Posterior cingulate gyrus (tissue), 11 donors: ENCODE measurements around the gene CKB.
"Not testable (repeated sequence)": the region's sequence is repeated elsewhere in the genome, so short reads cannot be mapped to it uniquely, and the experiment has no call there.

ENCODE experiments used
- DNase-seq, 10 donors: peaks; one replicate each; pipeline versions ENCODE4 v3.0.0 to v3.0.0-alpha.2; 2020 to 2021; ENCODE audit warnings: mixed read lengths in 3 of 10
- intact Hi-C: fragments of 100-400 bp; cut with DNase I; formaldehyde crosslinking; loops from one replicate; pipeline ENCODE4 v1.15.1; 2023

Gene CKB

DNA sequence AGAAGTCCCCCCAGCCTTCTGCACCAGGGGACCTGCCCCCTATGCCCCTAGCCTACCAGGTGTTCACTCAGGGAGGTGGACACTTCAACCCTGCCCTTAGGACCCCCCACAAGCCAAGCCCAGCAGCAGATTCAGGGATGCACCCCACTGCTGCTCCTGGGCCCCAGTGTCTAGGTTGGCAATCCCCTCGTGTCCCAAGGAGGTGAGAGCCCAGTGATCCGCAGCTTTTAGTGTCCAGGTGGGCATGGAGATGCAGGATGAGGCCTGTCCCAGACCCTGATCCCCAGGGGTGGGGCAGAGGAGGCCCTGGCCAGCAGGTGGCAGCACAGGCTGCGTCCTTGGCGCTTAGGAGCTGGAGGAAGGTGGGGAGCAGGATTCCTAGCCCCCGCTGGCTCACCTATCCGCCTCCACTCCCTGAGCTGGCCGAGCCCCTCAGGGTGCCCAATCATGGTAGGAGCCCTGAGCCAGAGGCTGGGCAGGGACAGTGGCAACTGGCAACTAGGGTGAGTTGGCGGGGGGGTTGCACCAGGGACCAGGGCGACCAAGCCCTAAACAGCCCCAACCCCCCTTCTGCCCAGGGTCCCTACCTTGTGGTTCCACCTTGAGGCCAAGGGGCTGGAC lies 4.1 kb downstream of the CKB start:
- intact Hi-C loops, result loop anchor here (1.0 kb wide), 1 partner anchor 28 kb away; no protein-coding TSS in a partner anchor
- peak; percentile 58 to 97 (median 75) for DNase-seq

DNA sequence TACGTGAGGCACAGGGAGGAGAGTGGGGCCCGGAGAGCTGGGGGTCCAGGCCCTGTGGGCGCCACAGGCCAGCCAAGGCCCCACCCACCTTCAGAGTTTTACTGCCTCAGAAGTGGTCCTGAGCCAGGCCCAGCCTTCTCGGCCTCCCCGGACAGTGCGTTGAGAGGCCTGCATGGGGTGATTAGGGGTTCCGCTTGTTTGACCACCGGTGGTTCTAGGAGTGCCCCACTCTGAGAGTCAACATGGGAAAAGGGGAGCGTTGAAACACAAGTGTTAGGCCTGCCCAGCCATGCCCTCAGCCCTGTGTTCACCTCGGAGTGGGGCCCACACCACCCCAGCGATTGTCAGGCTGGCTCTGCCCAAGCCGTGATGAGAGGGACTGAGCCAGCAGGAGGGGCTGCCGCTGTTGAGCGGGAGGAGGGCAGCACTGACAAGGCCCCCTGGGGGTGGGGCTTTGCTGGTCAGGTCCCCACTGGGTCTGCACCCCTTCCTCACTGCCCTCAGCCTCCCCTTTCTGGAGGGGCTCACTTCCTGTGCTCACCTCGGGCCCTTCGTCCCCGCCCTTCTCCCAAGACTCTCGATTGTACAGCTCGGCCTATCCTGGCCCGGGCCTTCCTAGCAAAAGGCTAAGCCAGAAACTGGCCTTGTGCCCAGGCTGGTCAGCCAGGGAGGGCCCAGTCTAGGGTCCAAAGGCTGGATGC lies 4.8 kb downstream of the CKB start:
- peak in 6 of 10 donors; percentile 15 to 83 (median 58) for DNase-seq
- intact Hi-C loops, result loop anchor here (1.0 kb wide), 1 partner anchor 28 kb away; no protein-coding TSS in a partner anchor

DNA sequence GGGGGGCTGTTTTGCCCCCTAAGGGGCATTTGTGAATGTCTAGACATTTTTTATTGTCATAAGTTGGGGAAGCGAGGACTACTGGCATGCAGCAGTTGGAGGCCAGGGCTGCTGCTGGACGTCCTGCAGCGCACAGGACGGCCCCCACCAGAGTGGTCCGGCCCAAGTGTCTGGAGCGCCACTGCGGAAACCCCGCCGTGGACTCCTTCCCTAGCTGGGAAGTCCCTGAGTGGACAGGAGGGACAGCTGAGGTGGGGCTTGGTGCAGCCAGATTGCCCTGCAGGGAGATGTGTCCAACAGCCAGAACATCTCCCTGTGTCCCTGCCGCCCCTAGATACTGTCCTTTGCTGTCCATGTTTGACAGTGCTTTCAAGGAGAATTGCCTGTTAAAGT lies 5.5 kb downstream of the CKB start:
- intact Hi-C loops, result no loop called here
- DNase-seq, result peak in 5 of 10 donors; percentile 7 to 82 (median 68)

DNA sequence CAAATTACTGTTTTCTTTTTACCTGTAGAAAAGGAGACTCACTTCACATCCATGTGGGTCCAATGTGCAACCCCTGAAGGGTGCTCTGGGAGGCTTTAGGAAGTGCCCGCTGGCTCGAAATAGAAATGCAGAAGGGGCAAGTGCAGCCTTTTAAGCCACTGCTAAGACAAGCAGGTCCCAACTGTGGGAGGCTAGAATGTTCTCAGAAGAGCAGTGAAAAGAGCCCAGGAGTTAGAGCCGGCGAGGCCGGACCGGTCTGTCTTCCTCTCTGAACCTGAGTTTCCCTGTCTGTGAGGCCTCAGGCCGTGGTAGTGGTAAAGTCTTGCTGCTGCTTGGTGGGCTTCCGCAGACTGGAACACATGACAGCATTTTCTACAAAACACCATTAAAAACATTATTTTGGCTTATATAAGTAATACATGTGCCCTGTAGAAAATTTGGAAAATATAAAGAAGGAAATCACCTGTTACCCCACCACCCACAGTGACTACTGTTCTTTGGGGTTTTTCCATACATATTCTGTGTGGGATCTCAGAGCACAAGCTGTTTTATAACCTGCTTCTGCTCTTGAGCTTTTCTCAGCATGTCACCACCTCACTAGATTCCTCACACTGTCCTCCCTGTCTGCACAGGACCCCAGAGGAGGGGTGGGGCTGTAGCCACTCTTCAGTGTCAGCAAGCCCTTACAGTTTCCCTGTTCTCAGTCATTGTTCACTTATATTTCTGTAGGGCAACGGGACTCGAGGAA lies 6.0 kb downstream of the CKB start:
- intact Hi-C loops, result no loop called here
- peak in 4 of 10 donors; percentile 8 to 64 (median 40) for DNase-seq

DNA sequence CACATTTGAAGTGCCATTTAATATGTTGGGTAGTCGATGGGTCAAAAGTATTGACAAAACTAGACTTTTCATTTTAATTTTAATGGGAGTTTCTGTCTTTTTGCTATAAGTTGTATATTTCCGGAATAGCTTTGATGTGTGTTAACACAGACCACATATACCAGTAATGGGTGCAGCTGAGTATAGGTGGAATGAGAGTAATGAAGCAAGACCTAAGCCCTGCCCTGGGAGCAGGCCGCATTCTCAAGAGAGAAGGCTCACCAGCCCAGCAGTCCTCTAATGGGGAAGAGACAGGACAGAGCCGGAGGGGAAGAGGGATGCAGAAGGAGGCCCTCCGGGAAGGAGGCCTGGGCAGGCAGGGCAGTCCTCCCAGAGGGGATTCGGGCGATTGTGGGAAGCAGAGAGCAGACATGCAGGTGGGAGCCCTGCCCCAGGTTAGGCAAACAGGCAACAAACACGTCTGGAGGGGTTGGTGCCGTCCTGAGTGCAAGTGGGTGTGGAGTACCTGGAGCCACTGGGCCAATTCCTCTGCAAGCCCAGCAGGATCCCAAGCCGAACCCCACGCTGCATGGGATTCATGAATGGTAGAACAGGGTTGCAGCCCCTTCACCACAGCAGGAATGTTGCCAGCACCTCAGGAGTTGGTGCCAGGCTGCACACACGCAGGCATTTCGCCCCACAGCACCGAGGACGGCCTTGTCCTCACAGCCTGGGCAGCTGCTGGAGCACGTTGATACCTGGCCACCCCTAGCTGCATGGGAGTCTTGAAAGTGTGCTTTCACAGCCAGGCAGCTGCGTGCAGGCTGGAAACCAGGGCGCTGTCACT lies 7.8 kb downstream of the CKB start:
- intact Hi-C loops, result no loop called here

DNA sequence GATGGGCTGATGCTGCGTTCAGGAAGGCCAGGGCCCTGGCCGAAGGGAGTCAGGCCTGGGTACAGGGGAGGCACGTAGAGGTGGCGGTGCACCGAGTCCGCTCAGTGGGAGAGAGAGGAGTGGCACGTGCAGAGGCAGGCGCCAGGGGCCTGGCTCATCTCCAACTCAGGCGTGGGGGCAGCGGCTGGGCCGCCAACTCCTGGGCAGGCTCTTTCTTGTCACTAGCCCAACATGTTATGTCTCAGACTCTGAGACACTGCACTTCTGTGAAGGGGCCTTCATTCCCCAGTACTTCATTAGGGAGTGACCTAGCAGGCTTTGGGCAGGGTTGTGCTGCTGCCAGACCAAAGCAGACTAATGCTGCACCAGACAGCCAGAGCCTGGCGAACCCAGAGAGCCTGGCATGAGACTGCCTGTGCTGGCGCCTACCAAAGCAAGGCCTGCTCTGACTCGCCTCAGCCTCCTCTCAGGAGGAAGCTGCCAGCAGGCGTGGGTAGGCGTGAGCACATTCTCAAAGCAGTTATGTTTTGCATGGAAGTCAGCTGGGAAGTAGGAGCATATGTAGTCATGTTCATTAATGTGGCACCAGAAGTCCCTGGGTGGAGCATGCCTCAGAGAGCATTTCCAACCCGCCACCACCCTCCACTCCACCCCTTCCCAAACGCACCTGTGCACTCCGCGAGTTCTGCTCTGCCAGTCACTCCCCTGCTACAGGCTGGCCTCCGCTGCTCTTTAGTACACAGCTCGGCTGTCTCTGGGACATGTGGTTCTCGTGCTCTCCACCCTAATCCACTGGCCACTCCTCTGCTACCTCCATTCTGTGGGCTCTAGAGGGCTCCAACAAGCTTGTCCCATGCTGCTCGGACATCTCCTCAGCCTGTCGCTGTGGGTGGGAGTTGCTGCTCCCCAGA lies 9.7 kb downstream of the CKB start:
- DNase-seq, result peak; percentile 39 to 97 (median 82)
- intact Hi-C loops, result no loop called here

More for the DNA sequence above, 7.8 kb downstream of the CKB start:
- peak in 2 of 10 donors; percentile 52 to 64 for DNase-seq

GRCh38 chr14:103512180-103512579 lies 10.4 kb downstream of the CKB start:
- intact Hi-C loops, result not testable (repeated sequence)
- DNase-seq, result peak in 2 of 10 donors; percentile 6 to 69

DNA sequence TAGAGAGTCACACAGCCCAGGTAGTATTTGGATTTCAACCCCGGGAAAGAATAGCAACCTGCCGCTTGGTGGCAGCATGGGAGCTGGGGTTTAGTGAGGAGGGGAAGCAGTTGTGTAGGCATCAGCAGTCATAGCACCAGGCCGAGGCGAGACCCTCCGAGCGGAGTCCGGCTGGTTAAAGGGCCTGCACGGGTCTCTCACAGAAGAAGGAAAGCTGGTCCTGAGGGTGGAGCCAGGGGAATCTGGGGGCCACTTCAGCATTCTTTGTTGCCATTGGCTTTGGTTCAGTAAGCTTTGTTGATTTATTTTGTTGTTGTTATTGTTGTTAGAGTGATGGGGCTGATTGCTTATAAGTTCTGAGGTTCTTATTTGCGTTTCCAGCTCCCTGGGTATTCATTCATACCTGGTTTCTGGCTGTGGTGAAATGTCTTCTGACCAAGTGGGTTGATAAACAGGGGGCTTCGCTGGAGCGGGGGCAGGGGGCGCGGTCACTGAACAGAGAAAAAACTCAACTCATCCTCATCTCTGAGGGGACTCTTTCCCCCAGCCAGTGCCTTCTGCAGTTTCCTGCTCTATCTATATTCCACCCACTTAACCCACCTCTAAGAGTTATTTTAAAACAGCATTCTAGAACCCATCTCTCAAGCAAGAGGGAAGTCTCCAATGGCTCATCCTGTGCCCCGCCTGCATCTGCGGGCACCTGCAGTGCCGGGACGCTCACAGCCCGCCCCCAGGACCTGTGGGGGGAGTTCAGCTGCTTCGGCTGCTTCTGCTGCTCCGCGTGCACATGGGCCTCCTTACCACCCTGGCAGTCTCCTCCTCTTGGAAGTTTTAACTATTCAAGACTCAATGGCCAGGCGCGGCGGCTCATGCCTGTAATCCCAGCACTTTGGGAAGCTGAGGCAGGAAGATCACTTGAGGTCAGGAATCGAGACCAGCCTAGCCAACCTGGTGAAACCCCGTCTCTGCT lies 11.6 kb downstream of the CKB start:
- intact Hi-C loops, result no loop called here
- DNase-seq, result peak in 5 of 10 donors; percentile 8 to 87 (median 81)

DNA sequence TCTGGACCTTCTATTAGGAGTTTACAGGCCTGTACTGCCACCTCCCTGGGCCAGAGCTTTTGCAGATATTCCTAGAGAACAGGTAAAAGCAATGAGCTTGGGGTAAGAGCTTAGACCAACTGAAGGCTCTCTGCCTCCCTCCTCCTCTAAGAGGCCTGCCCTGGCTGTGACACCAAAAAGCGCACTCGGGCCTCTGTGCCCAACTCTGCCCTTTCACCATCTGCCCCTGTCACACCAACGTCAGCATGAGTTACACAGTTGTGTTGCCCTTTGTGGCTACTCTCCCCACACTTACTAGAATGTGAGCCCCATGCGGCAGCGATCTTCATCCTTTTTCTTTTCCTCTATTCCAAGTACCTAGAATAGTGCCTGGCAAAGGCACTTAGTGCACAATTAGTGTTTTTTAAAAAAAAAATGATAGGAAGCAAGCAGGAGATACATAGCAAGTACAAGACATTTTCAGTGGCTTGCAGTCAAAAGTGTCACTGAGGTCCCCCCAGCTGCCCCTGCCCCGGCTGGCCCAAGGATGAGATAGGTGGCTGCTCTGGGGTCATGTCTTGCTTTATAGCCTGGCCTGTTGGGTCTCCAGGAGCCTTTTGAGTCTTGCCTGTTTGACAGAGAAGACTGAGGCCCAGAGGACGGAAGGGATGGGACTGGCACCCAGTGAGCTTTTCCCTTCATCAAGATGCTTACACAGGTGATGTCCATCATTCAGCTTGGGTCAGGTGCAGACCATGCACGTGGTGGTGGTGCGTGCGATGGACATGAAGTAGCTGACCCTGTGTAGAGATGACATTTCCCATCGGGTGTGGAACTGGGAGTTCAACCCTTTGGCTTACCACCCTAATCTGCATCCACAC lies 12.5 kb downstream of the CKB start:
- intact Hi-C loops, result loop anchor here (10.0 kb wide), 1 partner anchor 115 kb away; no protein-coding TSS in a partner anchor
- peak in 3 of 10 donors; percentile 5 to 65 (median 58) for DNase-seq

DNA sequence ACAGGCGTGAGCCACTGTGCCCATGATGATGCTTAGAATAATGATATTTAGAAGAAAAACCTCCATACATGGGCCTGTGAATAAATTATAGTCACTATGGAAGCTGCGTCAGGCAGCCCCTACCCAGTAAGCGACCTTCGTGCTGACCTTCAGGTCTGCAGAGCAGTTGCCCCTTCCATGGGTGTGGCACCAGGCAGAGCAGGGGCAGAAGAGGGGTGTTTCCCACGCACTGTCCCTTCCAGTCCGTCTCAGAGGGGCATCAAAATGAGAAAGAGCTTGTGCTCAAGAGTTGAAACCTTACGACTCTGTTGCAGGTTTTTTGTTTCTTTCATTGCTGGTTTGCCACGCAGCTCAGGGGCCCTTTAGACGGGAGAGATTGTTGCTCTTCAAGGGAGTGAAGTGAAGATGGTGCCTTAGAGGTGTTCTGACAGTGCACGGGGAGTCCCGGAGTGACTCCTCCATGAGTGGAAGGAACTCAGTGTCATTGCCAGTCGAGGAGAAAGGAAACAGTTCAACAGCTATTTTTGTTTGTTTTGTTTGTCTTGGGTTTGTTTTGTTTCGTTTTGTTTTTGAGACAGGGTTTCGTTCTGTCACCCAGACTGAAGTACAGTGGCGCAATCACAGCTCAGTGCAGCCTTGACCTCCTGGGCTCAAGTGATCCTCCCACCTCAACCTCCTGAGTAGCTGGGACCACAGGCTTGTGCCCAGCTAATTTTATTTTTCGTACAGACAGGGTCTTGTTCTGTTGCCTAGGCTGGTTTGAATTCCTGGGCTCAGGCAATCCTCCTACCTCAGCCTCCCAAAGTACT lies 13.9 kb downstream of the CKB start:
- intact Hi-C loops, result loop anchor here (10.0 kb wide), 1 partner anchor 114 kb away; no protein-coding TSS in a partner anchor
- DNase-seq, result peak in 1 of 10 donors; percentile 24

GRCh38 chr14:103507751-103508150 lies 14.9 kb downstream of the CKB start:
- intact Hi-C loops, result loop anchor here (10.0 kb wide), 1 partner anchor 113 kb away; no protein-coding TSS in a partner anchor
- DNase-seq, result peak in 1 of 10 donors; percentile 0

DNA sequence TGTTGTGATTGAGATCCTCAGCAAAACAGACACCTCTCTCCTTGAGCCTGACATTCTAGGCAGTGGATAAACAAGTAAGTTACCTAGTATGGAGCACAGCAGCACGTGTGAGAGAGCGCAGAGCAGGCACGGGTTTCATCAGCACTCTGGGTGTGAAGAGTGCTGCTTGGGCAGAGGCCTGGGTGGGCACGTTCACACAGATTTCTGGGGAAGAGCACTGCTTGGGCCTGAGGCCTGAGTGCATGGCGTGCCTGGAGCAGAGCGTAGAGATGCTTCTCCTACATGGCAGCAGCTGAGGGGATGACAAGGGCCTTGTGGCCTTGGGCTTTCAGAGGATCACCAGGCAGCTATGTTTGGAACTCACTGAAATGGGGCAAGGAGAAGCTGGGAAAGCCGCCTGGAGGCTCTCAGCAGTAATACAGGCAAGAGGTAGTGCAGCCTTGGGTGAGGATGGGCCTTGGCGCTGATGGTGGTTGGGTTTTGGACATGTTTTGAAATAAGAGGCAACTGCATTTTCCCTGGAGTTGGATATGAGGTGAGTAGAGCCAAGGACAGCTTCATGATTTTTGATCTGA lies 17.6 kb downstream of the CKB start:
- DNase-seq, result peak in 2 of 10 donors; percentile 10 to 53
- intact Hi-C loops, result loop anchor here (10.0 kb wide), 1 partner anchor 110 kb away; no protein-coding TSS in a partner anchor

DNA sequence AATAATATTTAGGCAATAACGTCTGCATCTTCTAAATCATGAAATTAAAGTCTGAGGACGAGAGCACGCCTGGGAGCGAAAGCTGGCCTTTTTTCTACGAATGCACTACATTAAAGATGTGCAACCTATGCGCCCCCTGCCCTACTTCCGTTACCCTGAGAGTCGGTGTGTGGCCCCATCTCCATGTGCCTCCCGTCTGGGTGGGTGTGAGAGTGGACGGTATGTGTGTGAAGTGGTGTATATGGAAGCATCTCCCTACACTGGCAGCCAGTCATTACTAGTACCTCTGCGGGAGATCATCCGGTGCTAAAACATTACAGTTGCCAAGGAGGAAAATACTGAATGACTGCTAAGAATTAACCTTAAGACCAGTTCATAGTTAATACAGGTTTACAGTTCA lies 19.3 kb downstream of the CKB start:
- intact Hi-C loops, result loop anchor here (10.0 kb wide), 1 partner anchor 108 kb away; no protein-coding TSS in a partner anchor
- DNase-seq, result peak in 2 of 10 donors; percentile 11 to 52

DNA sequence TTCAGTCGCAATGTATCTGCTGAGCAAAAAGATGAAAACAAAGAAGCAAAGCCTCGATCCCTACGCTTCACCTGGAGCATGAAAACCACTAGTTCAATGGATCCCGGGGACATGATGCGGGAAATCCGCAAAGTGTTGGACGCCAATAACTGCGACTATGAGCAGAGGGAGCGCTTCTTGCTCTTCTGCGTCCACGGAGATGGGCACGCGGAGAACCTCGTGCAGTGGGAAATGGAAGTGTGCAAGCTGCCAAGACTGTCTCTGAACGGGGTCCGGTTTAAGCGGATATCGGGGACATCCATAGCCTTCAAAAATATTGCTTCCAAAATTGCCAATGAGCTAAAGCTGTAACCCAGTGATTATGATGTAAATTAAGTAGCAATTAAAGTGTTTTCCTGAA lies 19.8 kb downstream of the CKB start:
- intact Hi-C loops, result loop anchor here (10.0 kb wide), 1 partner anchor 108 kb away; no protein-coding TSS in a partner anchor

More for the DNA sequence above, 19.8 kb downstream of the CKB start:
- peak in 2 of 10 donors; percentile 61 to 76 for DNase-seq
